Esophagus (tissue), 2 donors: ENCODE data around the gene EIF4G1. TPM values are rescaled to one million over a fixed set of nuclear protein-coding genes. Genes with fewer than 3 reads are reported as not detected.
A peak's percentile ranks its signal among the peaks of the same experiment; 100 is the strongest.

ENCODE experiments used
- H3K27ac ChIP-seq, 2 donors: one replicate each; pipeline ENCODE4 v1.5.1; 2013; ENCODE audit warnings: low read depth in 2 of 2, mild to moderate bottlenecking in 2 of 2, inconsistent platforms in 1 of 2, low read length in 1 of 2, moderate library complexity in 1 of 2
- H3K27me3 ChIP-seq, 2 donors: one replicate each; pipeline ENCODE4 v1.6.1; 2013; ENCODE audit warnings: low read length in 2 of 2, control low read depth in 1 of 2, mild to moderate bottlenecking in 1 of 2; ENCODE audit not compliant: insufficient read depth in 2 of 2, control insufficient read depth in 1 of 2
- H3K36me3 ChIP-seq, 2 donors: one replicate each; pipeline ENCODE4 v1.6.1; 2013; ENCODE audit warnings: low read length in 1 of 2; ENCODE audit not compliant: control insufficient read depth in 2 of 2, insufficient read depth in 2 of 2
- H3K4me1 ChIP-seq, 2 donors: one replicate each; pipeline ENCODE4 v1.6.1; 2013; ENCODE audit warnings: low read length in 1 of 2; ENCODE audit not compliant: control insufficient read depth in 2 of 2, insufficient read depth in 2 of 2
- H3K4me3 ChIP-seq, 2 donors: one replicate each; pipeline ENCODE4 v1.5.1; 2013; ENCODE audit warnings: low read length in 2 of 2, mild to moderate bottlenecking in 2 of 2, low read depth in 1 of 2, moderate library complexity in 1 of 2
- H3K9me3 ChIP-seq, 2 donors: one replicate each; pipeline ENCODE4 v1.6.1; 2013; ENCODE audit warnings: mild to moderate bottlenecking in 2 of 2, low read depth in 1 of 2, low read length in 1 of 2, moderate library complexity in 1 of 2; ENCODE audit not compliant: control insufficient read depth in 2 of 2, insufficient read depth in 1 of 2
- WGBS, 2 donors: extraction: QIAGEN DNeasy Blood & Tissue Kit; methylation state at CpG; one replicate each; pipeline ENCODE4 v1.1.7; 2013; 5-methylcytosine and 5-hydroxymethylcytosine counted together
- polyA plus RNA-seq, 2 donors: library from polyadenylated mRNA; stranded (reverse); fragments of 200-250 nt; gene quantifications; one replicate each; pipeline ENCODE4 v1.2.3, GENCODE V29; 2013
- donor health status: healthy with polysubstance abuse.
- donor health status: Bipolar disorder and iron deficiency.

EIF4G1 gene
- polyA plus RNA-seq, 2 donors: 222 to 257 TPM

GRCh38 chr3:184305577-184305976 is 8.8 kb upstream of the EIF4G1 start:
- WGBS, 2 donors: 46 to 68% methylated on average over 1 of the region's 1 CpG
- peaks cover 35 to 49% of the 10 kb centered on the region in 2 donors for H3K36me3 ChIP-seq
- no peaks in the 10 kb centered on the region for H3K9me3 ChIP-seq
- H3K27ac ChIP-seq: no peak overlapping the region
- H3K27me3 ChIP-seq: no peaks in the 10 kb centered on the region
- H3K4me3 ChIP-seq: no peak overlapping the region
- no peaks in the 10 kb centered on the region for H3K4me1 ChIP-seq

- no peak overlapping the region for H3K4me3 ChIP-seq
- no peak overlapping the region for H3K27ac ChIP-seq
- peaks cover 33 to 49% of the 10 kb centered on the region in 2 donors for H3K36me3 ChIP-seq
- H3K4me1 ChIP-seq: no peaks in the 10 kb centered on the region
- WGBS, 2 donors: 82 to 92% methylated on average over 4 of the region's 4 CpGs
- H3K9me3 ChIP-seq: no peaks in the 10 kb centered on the region
- H3K27me3 ChIP-seq: no peaks in the 10 kb centered on the region
Measured at GRCh38 chr3:184306341-184306972, 7.9 kb upstream of the EIF4G1 start.

- H3K4me1 ChIP-seq: no peaks in the 10 kb centered on the region
- H3K27ac ChIP-seq: no peak overlapping the region
- peaks cover 27 to 38% of the 10 kb centered on the region in 2 donors for H3K36me3 ChIP-seq
- no peaks in the 10 kb centered on the region for H3K9me3 ChIP-seq
- H3K27me3 ChIP-seq: no peaks in the 10 kb centered on the region
- no peak overlapping the region for H3K4me3 ChIP-seq
- WGBS, 2 donors: 94 to 95% methylated on average over 9 of the region's 9 CpGs
Measured at GRCh38 chr3:184307915-184308314, 6.5 kb upstream of the EIF4G1 start.

GRCh38 chr3:184308744-184309143 is 5.7 kb upstream of the EIF4G1 start:
- Histone ChIP-seq H3K9me3 (no peaks in the 10 kb centered on the region), H3K36me3 (peaks cover 24 to 32% of the 10 kb centered on the region in 2 donors), H3K27me3 (no peaks in the 10 kb centered on the region), H3K4me1 (no peaks in the 10 kb centered on the region), H3K4me3 (no peak overlapping the region), H3K27ac (no peak overlapping the region)
- WGBS, 2 donors: 74 to 76% methylated on average over 7 of the region's 7 CpGs

GRCh38 chr3:184311633-184312032 is 2.8 kb upstream of the EIF4G1 start:
- no peaks in the 10 kb centered on the region for H3K27me3 ChIP-seq
- no peaks in the 10 kb centered on the region for H3K9me3 ChIP-seq
- H3K36me3 ChIP-seq: peaks cover 13 to 20% of the 10 kb centered on the region in 2 donors
- peaks cover 0 to 5% of the 10 kb centered on the region in 2 donors for H3K4me1 ChIP-seq
- H3K4me3 ChIP-seq: no peak overlapping the region
- no peak overlapping the region for H3K27ac ChIP-seq

GRCh38 chr3:184314700-184315542 is 515 bp downstream of the EIF4G1 start:
- H3K36me3 ChIP-seq: peaks cover 4 to 17% of the 10 kb centered on the region in 2 donors
- no peaks in the 10 kb centered on the region for H3K27me3 ChIP-seq
- H3K27ac ChIP-seq: peak overlapping the region; percentile 94 to 99
- peak overlapping the region; percentile 84 for H3K4me3 ChIP-seq
- H3K4me1 ChIP-seq: peaks cover 0 to 21% of the 10 kb centered on the region in 2 donors
- WGBS, 2 donors: 0 to 1% methylated on average over 52 to 89 of the region's 89 CpGs
- no peaks in the 10 kb centered on the region for H3K9me3 ChIP-seq

GRCh38 chr3:184315543-184315867 is 1.1 kb downstream of the EIF4G1 start:
- no peaks in the 10 kb centered on the region for H3K27me3 ChIP-seq
- H3K36me3 ChIP-seq: peaks cover 4 to 22% of the 10 kb centered on the region in 2 donors
- H3K4me3 ChIP-seq: peak overlapping the region; percentile 84
- no peaks in the 10 kb centered on the region for H3K9me3 ChIP-seq
- H3K4me1 ChIP-seq: peaks cover 0 to 25% of the 10 kb centered on the region in 2 donors
- peak overlapping the region; percentile 94 to 99 for H3K27ac ChIP-seq
- 4 to 8% methylated on average over 6 of the region's 6 CpGs for whole genome bisulfite sequencing, 2 donors

GRCh38 chr3:184315871-184316661 is 1.7 kb downstream of the EIF4G1 start:
- peak overlapping the region; percentile 94 to 99 for H3K27ac ChIP-seq
- WGBS, 2 donors: 14 to 22% methylated on average over 16 of the region's 16 CpGs
- peak overlapping the region; percentile 84 for H3K4me3 ChIP-seq
- H3K9me3 ChIP-seq: no peaks in the 10 kb centered on the region
- H3K36me3 ChIP-seq: peaks cover 4 to 26% of the 10 kb centered on the region in 2 donors
- H3K27me3 ChIP-seq: no peaks in the 10 kb centered on the region
- H3K4me1 ChIP-seq: peaks cover 0 to 28% of the 10 kb centered on the region in 2 donors

- no peaks in the 10 kb centered on the region for H3K9me3 ChIP-seq
- H3K4me3 ChIP-seq: peak overlapping the region; percentile 84
- 63 to 66% methylated on average over 7 of the region's 7 CpGs for WGBS, 2 donors
- H3K27ac ChIP-seq: peak overlapping the region; percentile 94 to 99
- H3K27me3 ChIP-seq: no peaks in the 10 kb centered on the region
- H3K36me3 ChIP-seq: peaks cover 7 to 34% of the 10 kb centered on the region in 2 donors
- peaks cover 0 to 28% of the 10 kb centered on the region in 2 donors for H3K4me1 ChIP-seq
Measured at GRCh38 chr3:184316792-184317191, 2.4 kb downstream of the EIF4G1 start.
